Neural cell (in vitro differentiated cells): ENCODE results near the gene MRPL14. TPM values are rescaled to one million over a fixed set of nuclear protein-coding genes. Genes with fewer than 3 reads are reported as not detected.

Experiments used
- H2AFZ ChIP-seq: fragments of 200-600, 300-800 bp; sonication (generic), shearing (Covaris generic); 2 replicates; pipeline ENCODE4 v1.6.0; 2014; ENCODE audit warnings: low read depth, mild to moderate bottlenecking, antibody characterized with exemption, low read length, moderate library complexity
- H3F3A ChIP-seq: fragments of 200-600 bp; shearing (Covaris generic); 2 replicates; pipeline ENCODE4 v1.6.1; 2016; ENCODE audit warnings: mild to moderate bottlenecking, moderate library complexity, mixed read lengths, antibody characterized with exemption, low read length; ENCODE audit not compliant: insufficient read depth, poor library complexity, severe bottlenecking
- H3K27ac ChIP-seq: fragments of 200-600, 300-800 bp; sonication (generic), shearing (Covaris generic); 2 replicates; pipeline ENCODE4 v1.5.1; 2014; ENCODE audit warnings: mild to moderate bottlenecking, low read length, moderate library complexity
- H3K27me3 ChIP-seq: fragments of 300-800, 200-600 bp; sonication (generic), shearing (Covaris generic); 2 replicates; pipeline ENCODE4 v1.6.0; 2014; ENCODE audit warnings: mild to moderate bottlenecking, low read depth, low read length, moderate library complexity; ENCODE audit not compliant: insufficient read depth
- H3K36me3 ChIP-seq: fragments of 300-800, 200-600 bp; sonication (generic), shearing (Covaris generic); 2 replicates; pipeline ENCODE4 v1.5.1; 2014; ENCODE audit warnings: mild to moderate bottlenecking, antibody characterized with exemption, low read length, moderate library complexity; ENCODE audit not compliant: insufficient read depth
- H3K4me2 ChIP-seq: fragments of 300-800, 200-600 bp; sonication (generic), shearing (Covaris generic); 2 replicates; pipeline ENCODE4 v1.6.0; 2014; ENCODE audit warnings: mild to moderate bottlenecking, low read length
- H3K4me3 ChIP-seq: fragments of 300-800, 200-600 bp; sonication (generic), shearing (Covaris generic); 2 replicates; pipeline ENCODE4 v1.5.1; 2014; ENCODE audit warnings: mild to moderate bottlenecking, low read length, moderate library complexity
- H3K79me2 ChIP-seq: fragments of 200-600 bp; shearing (Covaris generic); replicated peaks from 2 replicates; pipeline ENCODE4 v1.6.0; 2014; ENCODE audit warnings: mild to moderate bottlenecking, low read length, moderate library complexity; ENCODE audit not compliant: insufficient read depth
- H3K9ac ChIP-seq: fragments of 300-800, 200-600 bp; sonication (generic), shearing (Covaris generic); 2 replicates; pipeline ENCODE4 v1.6.1; 2016; ENCODE audit warnings: mild to moderate bottlenecking, low read length, mixed read lengths
- H3K9me2 ChIP-seq: fragments of 200-600 bp; shearing (Covaris generic); 2 replicates; pipeline ENCODE4 v1.6.1; 2016; ENCODE audit warnings: mild to moderate bottlenecking, low read length, mixed read lengths; ENCODE audit not compliant: insufficient read depth
- H3K9me3 ChIP-seq: fragments of 200-600, 300-800 bp; sonication (generic), shearing (Covaris generic); 2 replicates; pipeline ENCODE4 v1.6.1; 2016; ENCODE audit warnings: mild to moderate bottlenecking, mixed run types, low read length, moderate library complexity, mixed read lengths
- H4K20me1 ChIP-seq: fragments of 200-600 bp; shearing (Covaris generic); 2 replicates; pipeline ENCODE4 v1.6.1; 2016; ENCODE audit warnings: mild to moderate bottlenecking, mixed run types; ENCODE audit not compliant: insufficient read depth
- EP300 ChIP-seq: fragments of 450-650 bp; conservative IDR thresholded peaks from 2 replicates; pipeline ENCODE4 v1.6.1; 2014; ENCODE audit warnings: antibody characterized with exemption, mild to moderate bottlenecking, moderate library complexity; ENCODE audit not compliant: poor library complexity, severe bottlenecking
- EZH2 ChIP-seq: fragments of 200-600, 300-800 bp; shearing (Covaris generic), sonication (generic); IDR thresholded peaks from 2 replicates; pipeline ENCODE4 v1.6.1; 2014; ENCODE audit warnings: antibody characterized with exemption, low read length, borderline replicate concordance, mild to moderate bottlenecking; ENCODE audit not compliant: insufficient read depth, poor library complexity, severe bottlenecking
- MXI1 ChIP-seq: fragments of 450-650 bp; conservative IDR thresholded peaks from 2 replicates; pipeline ENCODE4 v1.6.1; 2014; ENCODE audit warnings: antibody characterized with exemption, mild to moderate bottlenecking; ENCODE audit not compliant: poor library complexity, severe bottlenecking
- POLR2AphosphoS5 ChIP-seq: IDR thresholded peaks from 2 replicates; pipeline ENCODE4 v1.6.1; 2012
- RAD21 ChIP-seq: fragments of 450-650 bp; conservative IDR thresholded peaks from 2 replicates; pipeline ENCODE4 v1.6.1; 2014; ENCODE audit warnings: antibody characterized with exemption, mild to moderate bottlenecking, moderate library complexity
- SMC3 ChIP-seq: fragments of 450-650 bp; conservative IDR thresholded peaks from 2 replicates; pipeline ENCODE4 v1.6.1; 2014; ENCODE audit warnings: antibody characterized with exemption, mild to moderate bottlenecking, moderate library complexity; ENCODE audit not compliant: poor library complexity
- TAF1 ChIP-seq: IDR thresholded peaks from 2 replicates; pipeline ENCODE4 v1.6.1; 2012; ENCODE audit warnings: low read depth
- polyA plus RNA-seq: library from polyadenylated mRNA; depleted of rRNA; stranded (reverse); fragments of >200 nt; gene quantifications from 2 replicates; pipeline ENCODE4 v1.2.3, GENCODE V29; 2014
- TF ChIP-seq, protein P1 (sequence below): fragments of 450-650 bp; IDR thresholded peaks from 2 replicates; pipeline ENCODE4 v1.5.1; 2014; ENCODE audit warnings: antibody characterized with exemption, mild to moderate bottlenecking, moderate library complexity; ENCODE audit not compliant: poor library complexity, severe bottlenecking
- TF ChIP-seq, protein P2 (sequence below): IDR thresholded peaks from 2 replicates; pipeline ENCODE4 v1.6.1; 2012; ENCODE audit warnings: borderline replicate concordance

Gene MRPL14
- polyA plus RNA-seq, 1 donor from 2014 or later = 66.4 TPM

DNA sequence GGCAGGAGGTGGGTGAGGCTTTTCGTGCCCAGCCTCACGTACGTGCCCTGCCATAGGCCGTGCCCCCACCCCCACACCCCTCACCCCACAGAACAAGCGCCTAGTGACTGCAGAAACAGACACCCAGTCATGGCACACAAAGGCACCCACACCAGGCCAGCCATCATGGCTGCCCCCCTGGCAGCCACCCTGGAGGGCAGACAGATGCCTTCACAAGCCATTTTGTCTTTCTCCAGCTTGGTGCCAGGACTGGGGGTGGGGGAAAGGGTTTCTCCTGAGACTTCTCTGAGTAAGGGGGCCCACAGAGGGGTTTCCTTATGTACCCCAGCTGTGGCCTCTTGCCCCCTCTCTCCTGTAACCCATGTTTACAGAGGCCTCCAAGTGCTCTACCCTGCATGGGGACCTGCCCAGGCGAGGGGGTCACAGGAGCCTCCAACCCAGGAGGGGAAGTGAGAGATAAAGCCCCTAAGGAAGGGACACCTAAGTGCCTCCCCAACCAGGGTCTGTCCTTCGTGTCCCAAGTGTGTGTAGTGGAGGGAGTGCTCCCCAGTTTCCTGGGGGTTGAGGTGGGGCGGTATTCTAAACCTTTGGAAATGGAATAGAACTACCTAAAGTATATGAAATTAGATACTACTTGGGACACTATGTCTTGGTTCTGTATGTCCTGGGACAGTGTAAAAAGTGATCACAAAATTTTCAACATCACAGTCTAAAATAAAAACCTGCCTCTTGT lies 49.9 kb downstream of the MRPL14 start:
- Histone ChIP-seq H3K36me3 (no peaks in the 10 kb centered on the region), H3K27ac (no peak overlapping the region), H4K20me1 (no peaks in the 10 kb centered on the region), H3K9ac (no peak overlapping the region), H3K79me2 (no peaks in the 10 kb centered on the region), H2AFZ (no peak overlapping the region), H3K4me2 (no peak overlapping the region), H3K9me2 (no peaks in the 10 kb centered on the region), H3K27me3 (peaks cover 3% of the 10 kb centered on the region), H3F3A (no peaks in the 10 kb centered on the region), H3K9me3 (no peaks in the 10 kb centered on the region), H3K4me3 (no peak overlapping the region)
- TF ChIP-seq SMC3 = no peak
- TF ChIP-seq EZH2 = no peak
- no peak for TF ChIP-seq MXI1
- no peak for TF ChIP-seq TAF1
- no peak for TF ChIP-seq EP300
- TF ChIP-seq, protein P1, sequence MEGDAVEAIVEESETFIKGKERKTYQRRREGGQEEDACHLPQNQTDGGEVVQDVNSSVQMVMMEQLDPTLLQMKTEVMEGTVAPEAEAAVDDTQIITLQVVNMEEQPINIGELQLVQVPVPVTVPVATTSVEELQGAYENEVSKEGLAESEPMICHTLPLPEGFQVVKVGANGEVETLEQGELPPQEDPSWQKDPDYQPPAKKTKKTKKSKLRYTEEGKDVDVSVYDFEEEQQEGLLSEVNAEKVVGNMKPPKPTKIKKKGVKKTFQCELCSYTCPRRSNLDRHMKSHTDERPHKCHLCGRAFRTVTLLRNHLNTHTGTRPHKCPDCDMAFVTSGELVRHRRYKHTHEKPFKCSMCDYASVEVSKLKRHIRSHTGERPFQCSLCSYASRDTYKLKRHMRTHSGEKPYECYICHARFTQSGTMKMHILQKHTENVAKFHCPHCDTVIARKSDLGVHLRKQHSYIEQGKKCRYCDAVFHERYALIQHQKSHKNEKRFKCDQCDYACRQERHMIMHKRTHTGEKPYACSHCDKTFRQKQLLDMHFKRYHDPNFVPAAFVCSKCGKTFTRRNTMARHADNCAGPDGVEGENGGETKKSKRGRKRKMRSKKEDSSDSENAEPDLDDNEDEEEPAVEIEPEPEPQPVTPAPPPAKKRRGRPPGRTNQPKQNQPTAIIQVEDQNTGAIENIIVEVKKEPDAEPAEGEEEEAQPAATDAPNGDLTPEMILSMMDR = no peak

DNA sequence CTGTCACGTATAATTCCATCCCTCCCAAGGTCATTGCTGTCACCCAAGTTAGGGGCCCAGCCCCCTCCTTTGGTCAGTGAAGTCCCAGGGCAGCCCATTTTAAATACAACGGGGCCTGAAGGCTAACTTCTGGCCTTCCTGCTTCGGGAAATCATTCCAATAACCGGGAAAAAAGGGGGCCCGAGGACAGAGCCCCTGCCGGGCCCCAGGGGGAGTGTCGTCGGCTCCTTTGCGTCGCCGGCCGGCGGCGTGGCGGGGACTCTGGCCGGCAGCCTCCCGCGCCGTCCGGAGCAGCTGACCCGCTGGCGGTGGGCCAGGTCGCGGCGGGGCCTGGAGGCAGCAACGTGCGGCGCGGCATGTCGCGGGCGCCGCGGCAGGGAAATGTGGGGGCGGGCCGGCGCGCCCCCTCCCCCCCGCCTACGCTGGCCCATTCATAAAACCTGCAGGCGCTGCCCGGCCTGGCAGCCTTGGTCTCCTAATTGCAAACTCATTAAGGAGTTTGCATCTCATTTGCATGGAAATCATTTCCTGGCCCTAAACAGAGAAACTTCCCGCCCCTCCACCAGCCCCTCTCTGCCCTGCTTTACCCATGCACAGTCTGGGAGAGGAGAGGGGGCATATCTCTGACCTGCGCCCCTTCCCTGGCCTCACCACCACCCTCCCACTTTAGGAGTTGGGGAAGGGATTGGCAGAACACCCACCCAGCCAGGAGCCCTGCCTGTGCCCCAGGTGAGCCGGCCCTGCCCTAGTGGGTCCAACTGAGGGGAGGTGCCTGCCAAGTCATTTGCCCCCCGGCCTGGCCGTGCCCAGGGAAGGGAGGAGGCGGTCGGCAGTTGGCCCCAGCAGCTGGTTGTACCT lies 50.7 kb downstream of the MRPL14 start:
- H3K27me3 ChIP-seq = peaks cover 3% of the 10 kb centered on the region
- H3K27ac ChIP-seq = no peak overlapping the region
- no peaks in the 10 kb centered on the region for H3K36me3 ChIP-seq
- H3K9ac ChIP-seq = no peak overlapping the region
- H3K9me3 ChIP-seq = no peaks in the 10 kb centered on the region
- no peak overlapping the region for H3K4me3 ChIP-seq
- H3K79me2 ChIP-seq = no peaks in the 10 kb centered on the region
- H3K9me2 ChIP-seq = no peaks in the 10 kb centered on the region
- TF ChIP-seq TAF1 (no peak), POLR2AphosphoS5 (no peak), SMC3 (no peak), MXI1 (no peak), EZH2 (no peak), EP300 (no peak), RAD21 (no peak)
- TF ChIP-seq, protein P1 = no peak
- TF ChIP-seq, protein P2, sequence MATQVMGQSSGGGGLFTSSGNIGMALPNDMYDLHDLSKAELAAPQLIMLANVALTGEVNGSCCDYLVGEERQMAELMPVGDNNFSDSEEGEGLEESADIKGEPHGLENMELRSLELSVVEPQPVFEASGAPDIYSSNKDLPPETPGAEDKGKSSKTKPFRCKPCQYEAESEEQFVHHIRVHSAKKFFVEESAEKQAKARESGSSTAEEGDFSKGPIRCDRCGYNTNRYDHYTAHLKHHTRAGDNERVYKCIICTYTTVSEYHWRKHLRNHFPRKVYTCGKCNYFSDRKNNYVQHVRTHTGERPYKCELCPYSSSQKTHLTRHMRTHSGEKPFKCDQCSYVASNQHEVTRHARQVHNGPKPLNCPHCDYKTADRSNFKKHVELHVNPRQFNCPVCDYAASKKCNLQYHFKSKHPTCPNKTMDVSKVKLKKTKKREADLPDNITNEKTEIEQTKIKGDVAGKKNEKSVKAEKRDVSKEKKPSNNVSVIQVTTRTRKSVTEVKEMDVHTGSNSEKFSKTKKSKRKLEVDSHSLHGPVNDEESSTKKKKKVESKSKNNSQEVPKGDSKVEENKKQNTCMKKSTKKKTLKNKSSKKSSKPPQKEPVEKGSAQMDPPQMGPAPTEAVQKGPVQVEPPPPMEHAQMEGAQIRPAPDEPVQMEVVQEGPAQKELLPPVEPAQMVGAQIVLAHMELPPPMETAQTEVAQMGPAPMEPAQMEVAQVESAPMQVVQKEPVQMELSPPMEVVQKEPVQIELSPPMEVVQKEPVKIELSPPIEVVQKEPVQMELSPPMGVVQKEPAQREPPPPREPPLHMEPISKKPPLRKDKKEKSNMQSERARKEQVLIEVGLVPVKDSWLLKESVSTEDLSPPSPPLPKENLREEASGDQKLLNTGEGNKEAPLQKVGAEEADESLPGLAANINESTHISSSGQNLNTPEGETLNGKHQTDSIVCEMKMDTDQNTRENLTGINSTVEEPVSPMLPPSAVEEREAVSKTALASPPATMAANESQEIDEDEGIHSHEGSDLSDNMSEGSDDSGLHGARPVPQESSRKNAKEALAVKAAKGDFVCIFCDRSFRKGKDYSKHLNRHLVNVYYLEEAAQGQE = no peak
- no peaks in the 10 kb centered on the region for H3F3A ChIP-seq
- no peak overlapping the region for H2AFZ ChIP-seq
- no peak overlapping the region for H3K4me2 ChIP-seq
- H4K20me1 ChIP-seq = no peaks in the 10 kb centered on the region
